ENCODE data around the gene KDM1B.

- TF ChIP-seq CTCF (IDR thresholded peaks at IDR 0.05): no peak
- no peak for TF ChIP-seq POLR2AphosphoS5 (IDR thresholded peaks at IDR 0.05)
Observed at GRCh38 chr6:18243302-18243893, 88.2 kb downstream of the KDM1B start.

Data from gastroesophageal sphincter (tissue), 3 donors.